Stimulated activated CD8-positive, alpha-beta memory T cell treated with anti-CD3 and anti-CD28 coated beads, Interleukin-7, amount 100 ng/mL, for 24 hours (primary cell): ENCODE results near the gene GJA10.

Source experiments
- DNase-seq: peaks from one replicate; pipeline ENCODE4 v3.0.0-alpha.2; 2020; ENCODE audit warnings: low read depth

The GJA10 gene

DNA sequence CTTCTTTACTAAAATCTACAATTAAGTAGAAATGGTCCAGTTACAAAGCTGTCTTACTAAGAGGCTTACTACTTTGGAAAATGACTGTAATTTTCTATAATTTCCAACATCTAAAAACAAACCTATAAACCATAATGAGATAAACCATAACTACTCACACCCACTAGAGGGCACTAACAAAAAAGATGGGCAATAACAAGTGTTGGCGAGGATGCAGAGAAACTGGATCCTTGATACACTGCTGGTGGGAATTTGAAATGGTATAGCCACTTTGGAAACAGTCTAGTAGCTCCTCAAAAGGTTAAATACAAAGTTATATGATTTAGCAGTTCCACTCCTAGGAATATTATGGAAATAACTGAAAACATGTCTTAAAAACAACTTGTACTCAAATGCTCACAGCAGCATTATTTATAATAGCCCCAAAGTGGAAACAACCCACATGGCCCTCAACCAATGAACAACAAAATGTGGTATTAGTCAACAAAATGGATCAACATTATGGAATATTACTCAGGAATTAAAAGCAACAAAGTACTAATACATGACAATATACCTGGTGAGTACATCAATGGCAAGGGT is 50.6 kb downstream of the GJA10 start:
- DNase-seq, result no peak
